ENCODE measurements around the gene GRIN2A. TPM values are rescaled to one million over a fixed set of nuclear protein-coding genes. Genes with fewer than 3 reads are reported as not detected.

Gene GRIN2A
- total and polyA plus RNA-seq, 12 donors = 0.07 to 1.2 (median 0.32) TPM; not detected in 2

- no peak overlapping the region for H3K4me3 ChIP-seq
- no peaks in the 10 kb centered on the region for H3K36me3 ChIP-seq (replicated peaks in 1 of 2)
- TF ChIP-seq CTCF (IDR thresholded peaks at IDR 0.05) = no peak
- no peak for TF ChIP-seq POLR2A (IDR thresholded peaks at IDR 0.05)
- DNase-seq = no peak
- intact Hi-C loops (cut with DNase I) = no loop called here
- H3K9me3 ChIP-seq (replicated peaks in 1 of 3) = no peaks in the 10 kb centered on the region
- 52 to 65% (median 63%) methylated on average over 9 of the region's 9 CpGs for WGBS, 4 donors
- H3K27me3 ChIP-seq = no peaks in the 10 kb centered on the region
- H3K4me1 ChIP-seq (replicated peaks in 1 of 2) = no peaks in the 10 kb centered on the region
- H3K27ac ChIP-seq = no peak overlapping the region
Measured at GRCh38 chr16:10226141-10226986, 44.1 kb upstream of the GRIN2A start.

- no peak overlapping the region for H3K4me3 ChIP-seq
- DNase-seq = no peak
- no peak overlapping the region for H3K27ac ChIP-seq
- H3K27me3 ChIP-seq = no peaks in the 10 kb centered on the region
- WGBS, 4 donors = 65 to 82% (median 74%) methylated on average over 6 of the region's 6 CpGs
- H3K36me3 ChIP-seq (replicated peaks in 1 of 2) = no peaks in the 10 kb centered on the region
- intact Hi-C loops (cut with DNase I) = no loop called here
- no peaks in the 10 kb centered on the region for H3K9me3 ChIP-seq (replicated peaks in 1 of 3)
- H3K4me1 ChIP-seq (replicated peaks in 1 of 2) = no peaks in the 10 kb centered on the region
- TF ChIP-seq CTCF (IDR thresholded peaks at IDR 0.05) = no peak
- TF ChIP-seq POLR2A (IDR thresholded peaks at IDR 0.05) = no peak
Measured at GRCh38 chr16:10225653-10226052, 43.4 kb upstream of the GRIN2A start.

- Histone ChIP-seq H3K27ac (no peak overlapping the region), H3K36me3 (replicated peaks in 1 of 2) (no peaks in the 10 kb centered on the region), H3K4me3 (no peak overlapping the region), H3K9me3 (replicated peaks in 1 of 3) (no peaks in the 10 kb centered on the region), H3K4me1 (replicated peaks in 1 of 2) (no peaks in the 10 kb centered on the region), H3K27me3 (no peaks in the 10 kb centered on the region)
- no peak for DNase-seq
- no peak for TF ChIP-seq CTCF (IDR thresholded peaks at IDR 0.05)
- TF ChIP-seq POLR2A (IDR thresholded peaks at IDR 0.05) = no peak
- 91 to 96% (median 93%) methylated on average over 4 of the region's 4 CpGs for WGBS, 4 donors
- intact Hi-C loops (cut with DNase I) = no loop called here
Measured at GRCh38 chr16:10224850-10225249, 42.6 kb upstream of the GRIN2A start.

GRCh38 chr16:10220942-10221341, 38.7 kb upstream of the GRIN2A start:
- WGBS, 4 donors = 47 to 75% (median 56%) methylated on average over 3 of the region's 3 CpGs
- Histone ChIP-seq H3K4me1 (replicated peaks in 1 of 2) (no peaks in the 10 kb centered on the region), H3K9me3 (replicated peaks in 1 of 3) (no peaks in the 10 kb centered on the region), H3K36me3 (replicated peaks in 1 of 2) (no peaks in the 10 kb centered on the region), H3K27ac (no peak overlapping the region), H3K4me3 (no peak overlapping the region), H3K27me3 (no peaks in the 10 kb centered on the region)
- intact Hi-C loops (cut with DNase I) = no loop called here
- TF ChIP-seq CTCF (IDR thresholded peaks at IDR 0.05) (no peak), POLR2A (IDR thresholded peaks at IDR 0.05) (no peak)
- no peak for DNase-seq

Measured in adrenal gland (tissue), 12 donors.